Trophoblast cell (in vitro differentiated cells and primary cell): ENCODE data around the gene VIPR1.
A peak's percentile ranks its signal among the peaks of the same experiment; 100 is the strongest.

ENCODE experiments used
- DNase-seq, 2 donors: peaks; one replicate each; pipeline ENCODE4 v3.0.0-alpha.2; 2016
- H2AFZ ChIP-seq: 2 replicates; pipeline ENCODE4 v1.6.1; 2013; ENCODE audit warnings: low read length, moderate library complexity, mild to moderate bottlenecking; ENCODE audit not compliant: insufficient read depth, poor library complexity
- H2AK5ac ChIP-seq: 2 replicates; pipeline ENCODE4 v1.6.1; 2013; ENCODE audit warnings: mild to moderate bottlenecking, low read length
- H2BK120ac ChIP-seq: 2 replicates; pipeline ENCODE4 v1.6.1; 2013; ENCODE audit warnings: low read length, mild to moderate bottlenecking, moderate library complexity; ENCODE audit not compliant: insufficient read depth, poor library complexity
- H2BK12ac ChIP-seq: 2 replicates; pipeline ENCODE4 v1.6.1; 2013; ENCODE audit warnings: mild to moderate bottlenecking, low read length, moderate library complexity
- H2BK5ac ChIP-seq: 2 replicates; pipeline ENCODE4 v1.6.1; 2013; ENCODE audit warnings: low read length, low read depth, moderate library complexity, mild to moderate bottlenecking; ENCODE audit not compliant: poor library complexity
- H3K14ac ChIP-seq: 2 replicates; pipeline ENCODE4 v1.6.1; 2013; ENCODE audit warnings: mild to moderate bottlenecking, low read length
- H3K18ac ChIP-seq: 2 replicates; pipeline ENCODE4 v1.6.1; 2013; ENCODE audit warnings: mild to moderate bottlenecking, low read length
- H3K23ac ChIP-seq: 2 replicates; pipeline ENCODE4 v1.6.1; 2013; ENCODE audit warnings: low read length
- H3K27ac ChIP-seq: 2 replicates; pipeline ENCODE4 v1.5.1; 2013; ENCODE audit warnings: low read depth, mild to moderate bottlenecking, inconsistent platforms, low read length, moderate library complexity
- H3K27me3 ChIP-seq: 2 replicates; pipeline ENCODE4 v1.6.1; 2013; ENCODE audit warnings: inconsistent platforms, mild to moderate bottlenecking, low read length, moderate library complexity; ENCODE audit not compliant: insufficient read depth
- H3K36me3 ChIP-seq, 2 experiments: 1 replicate in 1 of 2; 2 replicates in 1 of 2; pipeline ENCODE4 v1.6.1; 2013; ENCODE audit warnings: low read length in 2 of 2, mild to moderate bottlenecking in 2 of 2, moderate library complexity in 1 of 2; ENCODE audit not compliant: insufficient read depth in 2 of 2, control insufficient read depth in 1 of 2
- H3K4ac ChIP-seq: 2 replicates; pipeline ENCODE4 v1.6.1; 2013; ENCODE audit warnings: low read depth, mild to moderate bottlenecking, low read length, moderate library complexity
- H3K4me1 ChIP-seq, 2 experiments: 1 replicate in 1 of 2; 2 replicates in 1 of 2; pipeline ENCODE4 v1.6.1; 2013; ENCODE audit warnings: low read length in 2 of 2, mild to moderate bottlenecking in 2 of 2, moderate library complexity in 1 of 2; ENCODE audit not compliant: insufficient read depth in 2 of 2, control insufficient read depth in 1 of 2
- H3K4me2 ChIP-seq: 2 replicates; pipeline ENCODE4 v1.6.1; 2013; ENCODE audit warnings: inconsistent platforms, mild to moderate bottlenecking, low read length, moderate library complexity
- H3K4me3 ChIP-seq: 2 replicates; pipeline ENCODE4 v1.5.1; 2013; ENCODE audit warnings: mild to moderate bottlenecking, low read depth, low read length, inconsistent platforms
- H3K79me1 ChIP-seq: one replicate; pipeline ENCODE4 v1.6.1; 2013; ENCODE audit warnings: low read length
- H3K79me2 ChIP-seq: 2 replicates; pipeline ENCODE4 v1.6.1; 2013; ENCODE audit warnings: low read length, mild to moderate bottlenecking; ENCODE audit not compliant: control insufficient read depth, insufficient read depth, poor library complexity
- H3K9ac ChIP-seq: 2 replicates; pipeline ENCODE4 v1.6.1; 2013; ENCODE audit warnings: mild to moderate bottlenecking, low read length
- H3K9me3 ChIP-seq: 2 replicates; pipeline ENCODE4 v1.6.1; 2013; ENCODE audit warnings: low read depth, mild to moderate bottlenecking, control low read depth, inconsistent platforms, low read length; ENCODE audit not compliant: insufficient read depth
- H4K12ac ChIP-seq: 2 replicates; pipeline ENCODE4 v1.6.1; 2013; ENCODE audit warnings: low read depth, mild to moderate bottlenecking, low read length, moderate library complexity
- H4K8ac ChIP-seq: 2 replicates; pipeline ENCODE4 v1.6.1; 2013; ENCODE audit warnings: low read depth, mild to moderate bottlenecking, low read length, moderate library complexity
- H4K91ac ChIP-seq: one replicate; pipeline ENCODE4 v1.6.1; 2013; ENCODE audit warnings: low read depth, mild to moderate bottlenecking, low read length, moderate library complexity
- WGBS: extraction: QIAGEN DNeasy Blood & Tissue Kit; methylation state at CpG from one replicate; pipeline ENCODE4 v1.1.7; 2013; ENCODE audit warnings: missing lambda C conversion rate; ENCODE audit not compliant: insufficient read length, insufficient coverage; ENCODE audit errors: extremely low coverage; 5-methylcytosine and 5-hydroxymethylcytosine counted together

Gene VIPR1

DNA sequence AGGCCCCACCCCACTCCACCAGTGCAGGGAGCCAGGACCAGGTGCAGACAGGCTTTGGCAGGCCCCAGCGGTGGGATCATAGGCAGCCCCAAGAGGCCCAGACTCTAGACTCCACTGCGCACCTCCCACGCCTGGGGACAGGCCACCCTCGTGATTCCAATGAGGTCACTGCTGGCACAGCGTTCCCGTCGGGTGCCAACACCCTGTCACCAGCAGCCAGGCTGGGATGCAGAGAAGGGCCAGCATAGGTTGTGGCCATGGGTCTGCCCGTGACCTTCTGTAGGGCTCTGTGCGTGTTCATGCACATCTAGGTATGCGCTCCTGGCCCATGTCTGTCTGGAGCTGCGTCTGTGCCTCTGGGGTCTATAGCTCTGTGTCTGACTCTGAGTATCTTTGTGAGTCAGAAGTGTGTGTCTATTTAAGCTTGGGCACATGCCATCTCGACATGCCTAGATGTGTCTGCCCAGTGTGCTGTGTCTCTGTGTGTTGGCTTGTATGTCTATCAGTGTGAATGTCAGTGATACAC, 13.0 kb downstream of the VIPR1 start:
- Histone ChIP-seq H4K12ac (no peak overlapping the region), H3K9ac (no peak overlapping the region), H4K91ac (no peak overlapping the region), H4K8ac (no peak overlapping the region), H3K79me1 (no peaks in the 10 kb centered on the region), H3K27me3 (no peaks in the 10 kb centered on the region), H3K4me1 (no peaks in the 10 kb centered on the region), H3K14ac (no peak overlapping the region), H3K23ac (no peak overlapping the region), H2BK5ac (no peak overlapping the region), H2AFZ (no peak overlapping the region), H3K4me3 (peak overlapping the region; percentile 24), H2BK12ac (no peak overlapping the region), H3K79me2 (no peaks in the 10 kb centered on the region), H3K4me2 (no peak overlapping the region), H3K27ac (no peak overlapping the region), H3K36me3 (no peaks in the 10 kb centered on the region), H2BK120ac (no peak overlapping the region), H2AK5ac (no peak overlapping the region), H3K9me3 (no peaks in the 10 kb centered on the region), H3K18ac (no peak overlapping the region), H3K4ac (no peak overlapping the region)
- DNase-seq: no peak
- no CpG with 5 or more reads among the region's 12 CpGs for WGBS

DNA sequence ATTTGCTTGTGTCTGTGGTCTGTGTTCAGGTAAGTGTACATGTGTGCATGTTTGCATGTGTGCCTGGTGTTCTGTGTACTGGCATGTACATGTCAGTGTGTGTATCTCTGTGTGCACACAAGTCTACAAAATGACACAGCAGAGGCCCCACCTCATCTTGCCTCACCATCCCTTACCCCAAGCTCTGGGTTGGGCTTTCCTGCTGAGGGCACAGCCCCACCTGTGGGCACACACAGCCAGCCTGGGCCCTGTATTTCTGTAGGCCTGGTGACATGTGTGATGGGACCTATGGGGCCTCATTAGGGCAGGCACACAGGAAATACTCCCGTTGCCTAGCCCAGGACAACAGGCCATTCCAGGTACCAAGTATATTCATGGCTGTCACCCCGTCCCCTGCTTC, 13.5 kb downstream of the VIPR1 start:
- Histone ChIP-seq H3K4ac (no peak overlapping the region), H3K23ac (no peak overlapping the region), H2BK12ac (no peak overlapping the region), H2BK5ac (no peak overlapping the region), H3K14ac (no peak overlapping the region), H4K91ac (no peak overlapping the region), H2AFZ (no peak overlapping the region), H3K27me3 (no peaks in the 10 kb centered on the region), H4K12ac (no peak overlapping the region), H2BK120ac (no peak overlapping the region), H3K18ac (no peak overlapping the region), H3K79me2 (no peaks in the 10 kb centered on the region), H3K27ac (no peak overlapping the region), H3K36me3 (no peaks in the 10 kb centered on the region), H3K4me3 (no peak overlapping the region), H3K9ac (no peak overlapping the region), H3K9me3 (no peaks in the 10 kb centered on the region), H3K79me1 (no peaks in the 10 kb centered on the region), H2AK5ac (no peak overlapping the region), H3K4me1 (no peaks in the 10 kb centered on the region), H3K4me2 (no peak overlapping the region), H4K8ac (no peak overlapping the region)
- DNase-seq: no peak
- no CpG with 5 or more reads among the region's 2 CpGs for WGBS

DNA sequence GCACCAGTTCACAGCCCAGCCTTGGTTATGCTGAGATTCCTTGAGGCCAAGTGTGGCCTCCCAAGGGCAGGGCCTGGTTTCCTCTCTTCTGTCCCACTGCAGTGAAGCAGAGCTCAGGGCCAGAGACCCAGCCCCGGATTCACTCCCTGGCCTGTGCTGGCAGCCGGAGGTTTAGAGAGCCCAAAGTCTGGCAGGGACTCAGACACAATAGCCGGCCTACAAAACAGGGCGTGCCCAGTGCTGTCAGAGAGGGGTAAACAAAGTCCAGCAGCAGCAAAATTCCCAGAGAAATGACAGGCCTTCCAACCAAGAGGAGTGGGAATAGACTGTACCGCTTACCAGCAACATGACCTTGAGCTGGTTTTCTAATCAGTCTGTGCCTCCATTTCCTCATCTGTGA, 14.0 kb downstream of the VIPR1 start:
- H2AK5ac ChIP-seq: no peak overlapping the region
- no peak overlapping the region for H2BK12ac ChIP-seq
- H3K27ac ChIP-seq: no peak overlapping the region
- no peak overlapping the region for H3K23ac ChIP-seq
- H2BK120ac ChIP-seq: no peak overlapping the region
- H2AFZ ChIP-seq: no peak overlapping the region
- H3K4ac ChIP-seq: no peak overlapping the region
- H3K4me3 ChIP-seq: no peak overlapping the region
- H3K4me1 ChIP-seq: no peaks in the 10 kb centered on the region
- no peak overlapping the region for H4K91ac ChIP-seq
- no peaks in the 10 kb centered on the region for H3K79me1 ChIP-seq
- H3K18ac ChIP-seq: no peak overlapping the region
- no peaks in the 10 kb centered on the region for H3K9me3 ChIP-seq
- H3K27me3 ChIP-seq: no peaks in the 10 kb centered on the region
- H4K8ac ChIP-seq: no peak overlapping the region
- H3K14ac ChIP-seq: no peak overlapping the region
- no peaks in the 10 kb centered on the region for H3K79me2 ChIP-seq
- H3K9ac ChIP-seq: no peak overlapping the region
- H3K4me2 ChIP-seq: no peak overlapping the region
- H2BK5ac ChIP-seq: no peak overlapping the region
- DNase-seq: no peak
- WGBS: no CpG with 5 or more reads among the region's 5 CpGs
- H3K36me3 ChIP-seq: no peaks in the 10 kb centered on the region
- no peak overlapping the region for H4K12ac ChIP-seq

DNA sequence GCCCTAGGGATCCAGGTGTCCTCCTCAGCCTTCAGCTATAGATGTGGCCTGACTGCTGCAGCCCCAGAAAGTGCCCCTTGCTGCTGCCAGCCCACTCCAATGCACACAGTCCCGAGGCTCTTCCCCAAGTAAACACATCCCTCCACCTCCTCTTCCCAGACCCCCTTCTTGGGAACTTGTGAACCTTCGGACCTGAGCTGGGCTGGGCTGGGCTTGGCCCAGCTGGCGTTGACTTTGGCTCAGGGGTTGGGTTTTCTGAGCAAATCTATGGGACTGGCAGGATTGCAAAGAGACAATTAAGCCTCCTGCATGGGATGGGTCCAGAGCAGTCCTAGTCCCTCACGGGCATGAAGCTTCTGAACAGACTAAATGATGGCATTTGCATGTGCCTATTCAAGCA, 14.7 kb downstream of the VIPR1 start:
- Histone ChIP-seq H3K36me3 (no peaks in the 10 kb centered on the region), H2BK120ac (no peak overlapping the region), H3K9ac (no peak overlapping the region), H3K79me1 (no peaks in the 10 kb centered on the region), H2BK12ac (no peak overlapping the region), H3K4me3 (no peak overlapping the region), H3K4me2 (no peak overlapping the region), H2AK5ac (no peak overlapping the region), H2AFZ (no peak overlapping the region), H3K23ac (no peak overlapping the region), H3K4me1 (no peaks in the 10 kb centered on the region), H3K14ac (no peak overlapping the region), H4K12ac (no peak overlapping the region), H3K79me2 (no peaks in the 10 kb centered on the region), H4K8ac (no peak overlapping the region), H2BK5ac (no peak overlapping the region), H3K27me3 (no peaks in the 10 kb centered on the region), H3K9me3 (no peaks in the 10 kb centered on the region), H3K18ac (no peak overlapping the region), H3K4ac (no peak overlapping the region), H4K91ac (no peak overlapping the region), H3K27ac (no peak overlapping the region)
- no CpG with 5 or more reads among the region's 4 CpGs for WGBS
- DNase-seq: no peak
